ENCODE measurements around the gene VPS13D.

GRCh38 chr1:12518931-12519692 is 289.3 kb downstream of the VPS13D start:
- TF ChIP-seq CTCF (IDR thresholded peaks at IDR 0.05): no peak
- TF ChIP-seq POLR2A (IDR thresholded peaks at IDR 0.05): peak; percentile 20

Data from ovary (tissue), 3 donors.